ENCODE results near the gene LRRTM2. TPM values are rescaled to one million over a fixed set of nuclear protein-coding genes. Genes with fewer than 3 reads are reported as not detected.

The LRRTM2 gene
- total RNA-seq, 2 donors from 2014 or later: not detected

DNA sequence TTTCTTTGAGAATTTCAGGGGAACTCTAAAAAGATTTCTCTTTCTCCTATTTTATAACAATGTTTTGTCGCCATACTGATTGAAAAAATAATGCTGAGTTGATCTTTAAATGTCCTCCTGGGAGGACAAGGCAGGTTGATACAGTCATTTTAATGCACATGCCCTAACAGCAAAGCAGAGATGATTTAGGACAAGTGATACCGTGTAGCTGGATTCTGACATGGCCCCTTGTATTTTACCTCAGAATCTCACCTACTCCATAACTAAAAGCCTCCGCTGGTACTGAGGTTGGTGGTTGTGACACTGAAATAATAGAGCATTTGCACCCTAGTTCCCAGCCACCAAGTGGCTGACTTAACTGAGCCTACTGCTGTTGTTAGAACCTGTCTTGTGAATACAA is 811 bp upstream of the LRRTM2 start:
- Histone ChIP-seq H3K9me3 (no peaks in the 10 kb centered on the region), H3K4me1 (replicated peaks) (peaks cover 4% of the 10 kb centered on the region), H3K27ac (no peak overlapping the region), H3K36me3 (no peaks in the 10 kb centered on the region), H3K4me3 (no peak overlapping the region), H3K27me3 (replicated peaks; ENCODE audit: insufficient read depth) (no peaks in the 10 kb centered on the region)
- no peak for DNase-seq (ENCODE audit: low spot score)
- 83% methylated on average over 3 of the region's 3 CpGs for WGBS
- no peak for TF ChIP-seq POLR2A (IDR thresholded peaks at IDR 0.05)
- TF ChIP-seq, protein P1, sequence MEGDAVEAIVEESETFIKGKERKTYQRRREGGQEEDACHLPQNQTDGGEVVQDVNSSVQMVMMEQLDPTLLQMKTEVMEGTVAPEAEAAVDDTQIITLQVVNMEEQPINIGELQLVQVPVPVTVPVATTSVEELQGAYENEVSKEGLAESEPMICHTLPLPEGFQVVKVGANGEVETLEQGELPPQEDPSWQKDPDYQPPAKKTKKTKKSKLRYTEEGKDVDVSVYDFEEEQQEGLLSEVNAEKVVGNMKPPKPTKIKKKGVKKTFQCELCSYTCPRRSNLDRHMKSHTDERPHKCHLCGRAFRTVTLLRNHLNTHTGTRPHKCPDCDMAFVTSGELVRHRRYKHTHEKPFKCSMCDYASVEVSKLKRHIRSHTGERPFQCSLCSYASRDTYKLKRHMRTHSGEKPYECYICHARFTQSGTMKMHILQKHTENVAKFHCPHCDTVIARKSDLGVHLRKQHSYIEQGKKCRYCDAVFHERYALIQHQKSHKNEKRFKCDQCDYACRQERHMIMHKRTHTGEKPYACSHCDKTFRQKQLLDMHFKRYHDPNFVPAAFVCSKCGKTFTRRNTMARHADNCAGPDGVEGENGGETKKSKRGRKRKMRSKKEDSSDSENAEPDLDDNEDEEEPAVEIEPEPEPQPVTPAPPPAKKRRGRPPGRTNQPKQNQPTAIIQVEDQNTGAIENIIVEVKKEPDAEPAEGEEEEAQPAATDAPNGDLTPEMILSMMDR (IDR thresholded peaks at IDR 0.05): no peak
- TF ChIP-seq POLR2AphosphoS5 (IDR thresholded peaks at IDR 0.05): no peak
- intact Hi-C loops (cut with DNase I): no loop called here

- H3K9me3 ChIP-seq: no peaks in the 10 kb centered on the region
- no peaks in the 10 kb centered on the region for H3K36me3 ChIP-seq
- intact Hi-C loops (cut with DNase I): no loop called here
- peaks cover 4% of the 10 kb centered on the region for H3K4me1 ChIP-seq (replicated peaks)
- no peak for TF ChIP-seq POLR2A (IDR thresholded peaks at IDR 0.05)
- TF ChIP-seq POLR2AphosphoS5 (IDR thresholded peaks at IDR 0.05): no peak
- TF ChIP-seq, protein P1 (IDR thresholded peaks at IDR 0.05): no peak
- DNase-seq (ENCODE audit: low spot score): no peak
- H3K27me3 ChIP-seq (replicated peaks; ENCODE audit: insufficient read depth): no peaks in the 10 kb centered on the region
- no peak overlapping the region for H3K27ac ChIP-seq
- 54% methylated on average over 2 of the region's 2 CpGs for WGBS
- H3K4me3 ChIP-seq: no peak overlapping the region
Observed at GRCh38 chr5:138875552-138875875, 379 bp upstream of the LRRTM2 start.

DNA sequence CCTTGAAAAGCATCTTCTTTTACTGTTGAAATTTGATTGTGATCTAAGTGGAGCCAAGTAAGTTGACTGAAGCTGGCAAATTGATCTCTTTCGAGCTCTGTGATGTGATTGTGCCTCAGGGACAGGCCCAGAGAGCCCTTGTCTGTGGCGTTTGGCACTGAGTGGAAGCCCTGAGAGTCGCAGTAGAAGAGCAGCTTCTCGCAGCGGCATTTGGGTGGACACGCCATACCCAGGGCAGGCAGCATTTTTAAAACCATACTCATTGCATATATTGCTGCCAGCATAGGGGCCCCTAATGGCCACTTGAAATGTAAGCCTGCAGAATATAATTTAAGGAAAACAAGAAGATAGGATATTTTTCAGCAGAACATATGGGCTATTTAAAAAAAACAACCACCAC is 894 bp downstream of the LRRTM2 start:
- Histone ChIP-seq H3K9me3 (no peaks in the 10 kb centered on the region), H3K27me3 (replicated peaks; ENCODE audit: insufficient read depth) (no peaks in the 10 kb centered on the region), H3K27ac (no peak overlapping the region), H3K36me3 (no peaks in the 10 kb centered on the region), H3K4me1 (replicated peaks) (peaks cover 4% of the 10 kb centered on the region), H3K4me3 (no peak overlapping the region)
- 72% methylated on average over 6 of the region's 6 CpGs for WGBS
- intact Hi-C loops (cut with DNase I): no loop called here
- no peak for DNase-seq (ENCODE audit: low spot score)
- TF ChIP-seq POLR2A (IDR thresholded peaks at IDR 0.05) (no peak), POLR2AphosphoS5 (IDR thresholded peaks at IDR 0.05) (no peak)
- TF ChIP-seq, protein P1 (IDR thresholded peaks at IDR 0.05): no peak

- TF ChIP-seq POLR2AphosphoS5 (IDR thresholded peaks at IDR 0.05): no peak
- no peak for TF ChIP-seq POLR2A (IDR thresholded peaks at IDR 0.05)
- TF ChIP-seq, protein P1 (IDR thresholded peaks at IDR 0.05): no peak
- H3K4me3 ChIP-seq: no peak overlapping the region
- no peak for DNase-seq (ENCODE audit: low spot score)
- H3K4me1 ChIP-seq (replicated peaks): peaks cover 4% of the 10 kb centered on the region
- H3K27me3 ChIP-seq (replicated peaks; ENCODE audit: insufficient read depth): no peaks in the 10 kb centered on the region
- H3K27ac ChIP-seq: no peak overlapping the region
- no peaks in the 10 kb centered on the region for H3K9me3 ChIP-seq
- WGBS: 75% methylated on average over 17 of the region's 17 CpGs
- H3K36me3 ChIP-seq: no peaks in the 10 kb centered on the region
- intact Hi-C loops (cut with DNase I): no loop called here
Observed at GRCh38 chr5:138873466-138874221, 1.5 kb downstream of the LRRTM2 start.

- no peaks in the 10 kb centered on the region for H3K27me3 ChIP-seq (replicated peaks; ENCODE audit: insufficient read depth)
- no peaks in the 10 kb centered on the region for H3K9me3 ChIP-seq
- 56% methylated on average over 6 of the region's 6 CpGs for WGBS
- no peak for DNase-seq (ENCODE audit: low spot score)
- intact Hi-C loops (cut with DNase I): no loop called here
- TF ChIP-seq, protein P1 (IDR thresholded peaks at IDR 0.05): no peak
- TF ChIP-seq POLR2AphosphoS5 (IDR thresholded peaks at IDR 0.05): no peak
- no peak for TF ChIP-seq POLR2A (IDR thresholded peaks at IDR 0.05)
- H3K4me1 ChIP-seq (replicated peaks): peaks cover 4% of the 10 kb centered on the region
- H3K36me3 ChIP-seq: no peaks in the 10 kb centered on the region
- H3K27ac ChIP-seq: no peak overlapping the region
- no peak overlapping the region for H3K4me3 ChIP-seq
Observed at GRCh38 chr5:138872841-138873465, 2.2 kb downstream of the LRRTM2 start.

Data from prostate gland (tissue), 2 donors.